NCI-H2196 treated with DMSO at 0.1 percent for 48 hours (cell line): Measurements from ENCODE around the gene LUZP1.

Experiments used
- DNase-seq: peaks from one replicate; lab custom pipeline; 2025; ENCODE audit not compliant: unreplicated experiment; lab: John Stamatoyannopoulos, UW

The LUZP1 gene

GRCh38 chr1:23118407-23118806 lies 50.2 kb downstream of the LUZP1 start:
- no peak for DNase-seq

GRCh38 chr1:23116921-23117699 lies 51.5 kb downstream of the LUZP1 start:
- DNase-seq = no peak

- DNase-seq = no peak
Observed at GRCh38 chr1:23116216-23116836, 52.3 kb downstream of the LUZP1 start.

GRCh38 chr1:23114424-23115079 lies 54.1 kb downstream of the LUZP1 start:
- no peak for DNase-seq

- no peak for DNase-seq
Observed at GRCh38 chr1:23111600-23112535, 56.8 kb downstream of the LUZP1 start.

- no peak for DNase-seq
Observed at GRCh38 chr1:23110391-23110790, 58.3 kb downstream of the LUZP1 start.

GRCh38 chr1:23108918-23109533 lies 59.6 kb downstream of the LUZP1 start:
- no peak for DNase-seq

GRCh38 chr1:23103001-23103889 lies 65.4 kb downstream of the LUZP1 start:
- DNase-seq = no peak

- no peak for DNase-seq
Observed at GRCh38 chr1:23102289-23102688, 66.4 kb downstream of the LUZP1 start.

- no peak for DNase-seq
Observed at GRCh38 chr1:23101887-23102286, 66.8 kb downstream of the LUZP1 start.

GRCh38 chr1:23101101-23101827 lies 67.4 kb downstream of the LUZP1 start:
- DNase-seq = no peak

- no peak for DNase-seq
Observed at GRCh38 chr1:23100074-23100748, 68.4 kb downstream of the LUZP1 start.

GRCh38 chr1:23099171-23099536 lies 69.5 kb downstream of the LUZP1 start:
- DNase-seq = no peak

GRCh38 chr1:23098463-23099170 lies 70.0 kb downstream of the LUZP1 start:
- peak; percentile 32 for DNase-seq

- no peak for DNase-seq
Observed at GRCh38 chr1:23097316-23097715, 71.3 kb downstream of the LUZP1 start.

- no peak for DNase-seq
Observed at GRCh38 chr1:23092447-23092846, 76.2 kb downstream of the LUZP1 start.

GRCh38 chr1:23091545-23091944 lies 77.1 kb downstream of the LUZP1 start:
- no peak for DNase-seq

- DNase-seq = no peak
Observed at GRCh38 chr1:23090056-23090455, 78.6 kb downstream of the LUZP1 start.
